AG04450 (cell line): ENCODE data around the gene RASGRF2. TPM values are rescaled to one million over a fixed set of nuclear protein-coding genes. Genes with fewer than 3 reads are reported as not detected.

Experiments
- CTCF ChIA-PET: fragments of 300-600, 350-600 bp; formaldehyde crosslinking; extraction: SDS; loops from one replicate; lab custom pipeline; 2022; ENCODE audit warnings: antibody characterized with exemption, inconsistent platforms; lab: Charles Lee
- POLR2A ChIA-PET: fragments of 350-600 bp; formaldehyde crosslinking; extraction: SDS; loops from one replicate; lab custom pipeline; 2021; ENCODE audit warnings: antibody characterized with exemption, inconsistent platforms; lab: Yijun Ruan, JAX
- DNase-seq: peaks from one replicate; pipeline ENCODE4 v3.0.0-alpha.2; 2011; ENCODE audit warnings: low read depth, low spot score
- H3K27ac ChIP-seq: one replicate; pipeline ENCODE4 v1.5.1; 2012; ENCODE audit warnings: low read depth, low read length, control low read depth
- H3K27me3 ChIP-seq: one replicate; pipeline ENCODE4 v1.6.0; 2012; ENCODE audit warnings: low read length; ENCODE audit not compliant: control insufficient read depth, insufficient read depth
- H3K4me3 ChIP-seq: 2 replicates; pipeline ENCODE4 v1.5.1; 2011; ENCODE audit warnings: mild to moderate bottlenecking, low read depth, low read length, control low read depth
- H3K9me3 ChIP-seq: 2 replicates; pipeline ENCODE4 v1.5.1; 2012; ENCODE audit warnings: low read length; ENCODE audit not compliant: control insufficient read depth, insufficient read depth
- polyA plus RNA-seq: library from polyadenylated mRNA; depleted of rRNA; stranded (reverse); fragments of >200 nt; gene quantifications from 2 replicates; pipeline ENCODE4 v1.2.3, GENCODE V29; 2011
- TF ChIP-seq, protein P1 (sequence below): IDR thresholded peaks from 2 replicates; pipeline ENCODE4 v1.5.1; 2011; ENCODE audit warnings: low read depth, low read length, control low read depth, inconsistent platforms

The RASGRF2 gene
- polyA plus RNA-seq, 1 experiment = 19.5 TPM

DNA sequence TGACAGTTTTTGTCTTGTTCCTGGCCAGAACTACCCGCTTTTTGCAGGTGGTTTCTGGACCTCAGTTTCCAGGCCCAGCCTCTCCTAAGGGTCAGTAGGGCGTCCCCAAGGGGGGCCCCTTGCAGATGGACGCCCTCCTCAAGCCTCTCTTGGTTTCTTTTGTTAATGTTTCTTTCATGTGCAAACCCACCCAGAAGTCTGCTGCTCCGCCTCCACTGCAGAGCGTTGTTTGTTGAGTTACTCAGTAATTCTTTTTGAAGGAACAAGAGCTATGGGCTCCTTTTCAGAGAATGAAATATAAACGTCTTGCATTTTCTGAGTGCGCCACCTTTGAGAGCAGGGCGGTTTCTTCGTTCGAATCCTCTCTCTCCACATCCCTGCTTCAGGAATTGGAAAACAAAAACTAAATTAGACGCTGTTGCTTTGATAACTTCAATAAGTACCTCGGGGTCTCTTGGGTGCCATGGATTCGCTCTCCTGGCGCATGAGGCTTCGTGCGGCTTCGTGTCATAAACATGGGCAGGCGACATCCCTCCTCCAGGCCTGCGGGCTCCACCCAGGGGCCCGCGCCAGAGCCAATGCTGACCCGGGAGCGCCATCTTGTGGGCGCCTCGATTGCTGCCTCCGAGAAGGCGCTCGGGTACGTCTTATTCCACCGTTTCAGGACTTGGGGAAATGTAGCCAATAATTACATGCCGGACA, 234.6 kb downstream of the RASGRF2 start:
- Histone ChIP-seq H3K27ac (no peak overlapping the region), H3K27me3 (no peaks in the 10 kb centered on the region), H3K9me3 (no peaks in the 10 kb centered on the region), H3K4me3 (0 out of 2 replicates have a peak overlapping the region, but pooled peaks have one; percentile 31)
- ChIA-PET CTCF (interaction anchor here (0.5 to 3.9 kb wide), 73 partner anchors 9 to 1064 kb away, joined by 3 to 85 read pairs (median 4); no protein-coding TSS in a partner anchor), POLR2A (interaction anchor here (0.7 kb wide), 1 partner anchor 450 kb away, joined by 3 read pairs; no protein-coding TSS in a partner anchor)
- DNase-seq = peak; percentile 43
- TF ChIP-seq, protein P1, sequence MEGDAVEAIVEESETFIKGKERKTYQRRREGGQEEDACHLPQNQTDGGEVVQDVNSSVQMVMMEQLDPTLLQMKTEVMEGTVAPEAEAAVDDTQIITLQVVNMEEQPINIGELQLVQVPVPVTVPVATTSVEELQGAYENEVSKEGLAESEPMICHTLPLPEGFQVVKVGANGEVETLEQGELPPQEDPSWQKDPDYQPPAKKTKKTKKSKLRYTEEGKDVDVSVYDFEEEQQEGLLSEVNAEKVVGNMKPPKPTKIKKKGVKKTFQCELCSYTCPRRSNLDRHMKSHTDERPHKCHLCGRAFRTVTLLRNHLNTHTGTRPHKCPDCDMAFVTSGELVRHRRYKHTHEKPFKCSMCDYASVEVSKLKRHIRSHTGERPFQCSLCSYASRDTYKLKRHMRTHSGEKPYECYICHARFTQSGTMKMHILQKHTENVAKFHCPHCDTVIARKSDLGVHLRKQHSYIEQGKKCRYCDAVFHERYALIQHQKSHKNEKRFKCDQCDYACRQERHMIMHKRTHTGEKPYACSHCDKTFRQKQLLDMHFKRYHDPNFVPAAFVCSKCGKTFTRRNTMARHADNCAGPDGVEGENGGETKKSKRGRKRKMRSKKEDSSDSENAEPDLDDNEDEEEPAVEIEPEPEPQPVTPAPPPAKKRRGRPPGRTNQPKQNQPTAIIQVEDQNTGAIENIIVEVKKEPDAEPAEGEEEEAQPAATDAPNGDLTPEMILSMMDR = peak; percentile 99

DNA sequence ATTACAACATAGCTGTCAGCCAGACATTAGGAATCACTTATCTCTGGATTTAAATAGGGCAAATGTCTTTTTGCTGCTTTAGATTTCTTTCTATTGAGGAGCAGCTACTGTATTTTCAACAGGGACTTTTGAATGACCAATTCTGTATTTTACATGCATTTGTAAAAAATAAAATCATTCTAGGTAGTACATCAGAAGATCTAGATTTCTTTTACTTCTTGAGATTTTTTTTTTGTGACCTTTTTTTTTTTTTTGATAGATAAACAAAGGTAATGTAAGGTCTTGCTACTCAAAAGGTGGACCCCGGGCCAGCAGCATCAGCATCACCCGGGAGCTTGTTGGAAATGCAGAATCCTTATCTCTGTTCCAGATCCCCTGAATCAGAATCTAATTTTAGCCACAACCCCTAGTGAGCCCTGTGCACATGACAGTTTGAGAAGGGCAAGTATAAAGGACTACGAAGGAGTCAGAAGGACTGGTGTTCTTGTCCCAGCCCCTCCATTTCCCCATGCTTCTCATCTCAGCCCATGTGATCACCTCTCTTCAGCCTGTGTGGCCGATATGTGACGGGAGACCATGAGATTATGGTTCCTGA, 235.3 kb downstream of the RASGRF2 start:
- ChIA-PET POLR2A (interaction anchor here (0.7 kb wide), 1 partner anchor 450 kb away, joined by 3 read pairs; no protein-coding TSS in a partner anchor), CTCF (interaction anchor here (0.5 to 3.9 kb wide), 68 partner anchors 10 to 1063 kb away, joined by 3 to 85 read pairs (median 4); no protein-coding TSS in a partner anchor)
- no peaks in the 10 kb centered on the region for H3K9me3 ChIP-seq
- TF ChIP-seq, protein P1 = no peak
- DNase-seq = no peak
- H3K4me3 ChIP-seq = no peak overlapping the region
- H3K27me3 ChIP-seq = no peaks in the 10 kb centered on the region
- no peak overlapping the region for H3K27ac ChIP-seq

DNA sequence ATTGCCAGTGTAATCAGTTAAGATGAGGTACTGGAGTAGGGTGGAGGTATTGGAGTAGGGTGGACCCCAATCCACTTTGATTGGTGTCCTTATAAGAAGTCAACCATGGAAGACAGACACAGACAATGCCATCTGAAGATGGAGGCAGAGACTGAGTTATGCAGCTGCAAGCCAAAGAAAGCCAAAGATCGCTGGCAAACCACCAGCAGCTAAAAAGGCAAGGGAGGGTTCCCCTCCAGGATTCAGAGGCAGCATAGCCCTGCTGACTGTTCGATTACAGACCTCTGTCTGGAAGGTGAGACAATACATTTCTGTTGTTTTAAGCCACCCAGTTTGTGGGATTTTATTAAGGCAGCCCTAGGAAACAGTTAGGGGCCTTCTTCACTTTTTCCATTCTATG, 242.5 kb downstream of the RASGRF2 start:
- Histone ChIP-seq H3K27ac (no peak overlapping the region), H3K9me3 (no peaks in the 10 kb centered on the region), H3K4me3 (no peak overlapping the region), H3K27me3 (no peaks in the 10 kb centered on the region)
- POLR2A ChIA-PET = interaction anchor here (0.6 kb wide), 1 partner anchor 141 kb away, joined by 3 read pairs; no protein-coding TSS in a partner anchor
- CTCF ChIA-PET = interaction anchor here (1.3 to 8.1 kb wide), 2 partner anchors 9 to 515 kb away, joined by 4 to 57 read pairs; no protein-coding TSS in a partner anchor
- TF ChIP-seq, protein P1 = no peak
- no peak for DNase-seq

DNA sequence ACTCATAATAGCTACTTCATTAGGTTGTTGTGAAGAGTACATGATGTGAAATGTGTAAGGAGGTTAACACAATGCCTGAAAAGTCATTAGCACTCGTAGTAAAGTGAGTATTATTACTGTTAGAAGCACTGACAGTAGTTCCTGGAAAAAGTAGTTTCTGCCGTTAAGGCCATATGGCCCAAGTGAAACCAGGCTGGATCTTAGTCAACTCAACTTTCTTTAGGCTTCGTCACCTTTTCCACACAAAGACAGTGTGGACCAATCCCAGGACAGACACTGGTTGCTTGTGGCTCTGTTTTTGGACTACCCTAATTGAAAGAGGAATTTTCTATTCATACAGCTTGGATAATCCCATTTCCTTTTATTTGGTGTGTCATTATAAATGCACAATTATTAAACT, 243.6 kb downstream of the RASGRF2 start:
- ChIA-PET POLR2A (no interaction called here), CTCF (interaction anchor here (1.3 to 8.1 kb wide), 2 partner anchors 10 to 516 kb away, joined by 4 to 57 read pairs; no protein-coding TSS in a partner anchor)
- H3K27ac ChIP-seq = no peak overlapping the region

More for the DNA sequence above, 243.6 kb downstream of the RASGRF2 start:
- no peaks in the 10 kb centered on the region for H3K27me3 ChIP-seq
- no peak for DNase-seq
- no peak overlapping the region for H3K4me3 ChIP-seq
- H3K9me3 ChIP-seq = no peaks in the 10 kb centered on the region
- TF ChIP-seq, protein P1 = no peak
